Peyer's patch (tissue), 4 donors: ENCODE results near the gene NRG3.

Experiments used
- CTCF ChIP-seq, 6 experiments: fragments of 450-650 bp in 4 of 6; fragments of 200-600 bp in 2 of 6; sonication (generic) in 1 of 6; IDR thresholded peaks; one replicate each; pipeline ENCODE4 v1.5.1; 2017 to 2019; ENCODE audit warnings: antibody characterized with exemption in 6 of 6, mild to moderate bottlenecking in 3 of 6, moderate library complexity in 1 of 6
- POLR2A ChIP-seq, 2 donors: fragments of 450-650 bp; IDR thresholded peaks; one replicate each; pipeline ENCODE4 v1.5.1; 2017; ENCODE audit warnings: antibody characterized with exemption in 2 of 2, mild to moderate bottlenecking in 2 of 2, moderate library complexity in 2 of 2

- no peak for TF ChIP-seq CTCF (IDR thresholded peaks at IDR 0.05)
- TF ChIP-seq POLR2A (IDR thresholded peaks at IDR 0.05): no peak
Measured at GRCh38 chr10:81848514-81848913, 26.5 kb upstream of the NRG3 start.
